Uterine smooth muscle cell (primary cell): ENCODE results near the gene UFC1. TPM values are rescaled to one million over a fixed set of nuclear protein-coding genes. Genes with fewer than 3 reads are reported as not detected.

Experiments
- total RNA-seq: library from RNA; depleted of rRNA; stranded (reverse); fragments of >200 nt; gene quantifications from 2 replicates; pipeline ENCODE4 v1.2.3, GENCODE V29; 2014

UFC1 gene
- total RNA-seq = 85.5 and 86.7 TPM in 2 replicates

GRCh38 chr1:161153682-161154337, at the start of gene UFC1:
Gene UFC1 (plus strand): TSS chr1:161153978. CDS start chr1:161153998, 20 bp downstream.

GRCh38 chr1:161117759-161118581, 35.8 kb upstream of the UFC1 start, which contains the start of the genes NIT1 and PFDN2:
Gene NIT1 (plus strand): TSS chr1:161118105. CDS start chr1:161118177, 72 bp downstream.
Gene PFDN2 (minus strand): TSS chr1:161118037. CDS start chr1:161118026, 11 bp downstream.

GRCh38 chr1:161132410-161133219, 21.2 kb upstream of the UFC1 start, which contains the start of gene DEDD:
Gene DEDD (minus strand): TSS chr1:161132667. CDS start chr1:161124462, 8,205 bp downstream.

GRCh38 chr1:161159087-161159912, 5.5 kb downstream of the UFC1 start, which contains the start of gene USP21:
Gene USP21 (plus strand): TSS chr1:161159500. CDS start chr1:161160641, 1,141 bp downstream.

GRCh38 chr1:161165742-161166668, 12.2 kb downstream of the UFC1 start, which contains the start of gene PPOX:
Gene PPOX (plus strand): TSS chr1:161166426. CDS start chr1:161166848, 422 bp downstream.

GRCh38 chr1:161177112-161177935, 23.5 kb downstream of the UFC1 start, which contains the start of gene B4GALT3:
Gene B4GALT3 (minus strand): TSS chr1:161177507. CDS start chr1:161176060, 1,447 bp downstream.

GRCh38 chr1:161198897-161199431, 45.2 kb downstream of the UFC1 start, which contains the start of gene ADAMTS4:
Gene ADAMTS4 (minus strand): TSS chr1:161199054. CDS start chr1:161198627, 427 bp downstream.

GRCh38 chr1:161201836-161202712, 48.3 kb downstream of the UFC1 start, which contains the start of gene NDUFS2:
Gene NDUFS2 (plus strand): TSS chr1:161202367. CDS start chr1:161202386, 19 bp downstream.

Other genes with a start within 250 kb of the UFC1 start
- gene ITLN2, start 199.2 kb upstream of the UFC1 start, total RNA-seq = not detected in 2 replicates
- 2.2 and 2.7 TPM in 2 replicates for gene F11R, start 132.8 kb upstream of the UFC1 start, total RNA-seq
- gene TSTD1, start 115.0 kb upstream of the UFC1 start, total RNA-seq = 3.4 and 9.1 TPM in 2 replicates
- 66.7 and 87.2 TPM in 2 replicates for gene USF1, start 108.0 kb upstream of the UFC1 start, total RNA-seq
- not detected in 2 replicates for gene ARHGAP30, start 84.1 kb upstream of the UFC1 start, total RNA-seq
- 0.11 and 0.25 TPM in 2 replicates for gene NECTIN4, start 64.4 kb upstream of the UFC1 start, total RNA-seq
- gene KLHDC9, start 55.6 kb upstream of the UFC1 start, total RNA-seq = 1.3 and 1.6 TPM in 2 replicates
- 74.6 and 114 TPM in 2 replicates for gene PFDN2, start 35.9 kb upstream of the UFC1 start, total RNA-seq
- gene NIT1, start 35.9 kb upstream of the UFC1 start, total RNA-seq = 21.8 and 25.6 TPM in 2 replicates
- gene DEDD, start 21.3 kb upstream of the UFC1 start, total RNA-seq = 21.1 and 28.7 TPM in 2 replicates
- gene USP21, start 5.5 kb downstream of the UFC1 start, total RNA-seq = 7.5 and 11.2 TPM in 2 replicates
- gene PPOX, start 12.4 kb downstream of the UFC1 start, total RNA-seq = 13.8 and 15.2 TPM in 2 replicates
- gene B4GALT3, start 23.5 kb downstream of the UFC1 start, total RNA-seq = 18.3 and 23.6 TPM in 2 replicates
- 14.9 and 37.3 TPM in 2 replicates for gene ADAMTS4, start 45.1 kb downstream of the UFC1 start, total RNA-seq
- 197 and 198 TPM in 2 replicates for gene NDUFS2, start 48.4 kb downstream of the UFC1 start, total RNA-seq
- gene FCER1G, start 61.3 kb downstream of the UFC1 start, total RNA-seq = not detected in 2 replicates
- not detected in 2 replicates for gene APOA2, start 69.7 kb downstream of the UFC1 start, total RNA-seq
- gene TOMM40L, start 72.1 kb downstream of the UFC1 start, total RNA-seq = 9.2 and 13.2 TPM in 2 replicates
- not detected in 2 replicates for gene NR1I3, start 84.2 kb downstream of the UFC1 start, total RNA-seq
- not detected in 2 replicates for gene PCP4L1, start 104.8 kb downstream of the UFC1 start, total RNA-seq
- 0.87 and 1.00 TPM in 2 replicates for gene MPZ, start 156.0 kb downstream of the UFC1 start, total RNA-seq
- 26.9 and 37.0 TPM in 2 replicates for gene SDHC, start 160.4 kb downstream of the UFC1 start, total RNA-seq
- gene CFAP126, start 213.9 kb downstream of the UFC1 start, total RNA-seq = not detected in 2 replicates